ENCODE results near the gene GREB1L. TPM values are rescaled to one million over a fixed set of nuclear protein-coding genes. Genes with fewer than 3 reads are reported as not detected.
"Not testable (repeated sequence)": the region's sequence is repeated elsewhere in the genome, so short reads cannot be mapped to it uniquely, and the experiment has no call there.

Gene GREB1L
- total and polyA plus RNA-seq, 8 donors, result 0.37 to 1.3 (median 0.74) TPM

DNA sequence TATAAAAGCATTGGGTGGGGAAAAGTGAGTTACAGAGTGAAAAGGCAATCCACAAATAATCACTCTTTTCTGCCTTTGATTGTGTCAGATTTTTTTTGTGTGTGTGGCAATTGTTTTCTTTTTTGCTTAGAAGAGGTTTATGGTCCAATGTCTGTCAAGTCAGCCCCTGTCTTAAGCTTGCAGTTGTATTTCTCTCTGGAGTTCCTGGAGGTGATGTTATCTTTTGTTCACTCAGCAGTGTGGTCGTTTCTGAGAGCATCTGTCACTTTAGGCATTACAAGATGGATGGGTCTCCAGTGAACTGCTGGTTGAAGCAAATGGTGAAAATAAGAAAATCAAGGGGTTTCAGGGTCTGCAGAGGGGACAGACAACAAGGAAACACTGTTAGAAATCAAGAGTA, 121.3 kb downstream of the GREB1L start:
- intact Hi-C loops (cut with DNase I), result no loop called here
- H3K27ac ChIP-seq, result no peak overlapping the region

DNA sequence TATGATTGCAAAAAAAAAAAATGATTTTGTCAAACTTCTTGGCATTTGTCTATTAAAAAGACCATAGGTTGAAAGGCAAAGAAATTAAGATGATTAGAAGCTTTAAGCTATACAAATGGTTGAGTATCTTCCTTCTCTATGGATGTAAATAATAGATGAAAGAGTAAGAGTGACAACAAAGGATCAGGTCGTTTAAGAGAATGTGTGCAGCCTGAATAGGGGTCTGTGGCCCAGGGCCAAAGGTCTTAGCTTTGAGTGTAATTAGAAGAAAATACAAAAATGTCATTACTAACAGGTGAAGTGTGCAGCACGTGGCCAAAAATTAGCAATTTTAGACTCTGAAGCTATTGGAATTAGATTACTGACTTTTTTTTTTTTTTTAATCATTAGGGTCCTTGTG, 122.4 kb downstream of the GREB1L start:
- intact Hi-C loops (cut with DNase I), result no loop called here
- H3K36me3 ChIP-seq, result no peaks in the 10 kb centered on the region
- TF ChIP-seq, protein P1, sequence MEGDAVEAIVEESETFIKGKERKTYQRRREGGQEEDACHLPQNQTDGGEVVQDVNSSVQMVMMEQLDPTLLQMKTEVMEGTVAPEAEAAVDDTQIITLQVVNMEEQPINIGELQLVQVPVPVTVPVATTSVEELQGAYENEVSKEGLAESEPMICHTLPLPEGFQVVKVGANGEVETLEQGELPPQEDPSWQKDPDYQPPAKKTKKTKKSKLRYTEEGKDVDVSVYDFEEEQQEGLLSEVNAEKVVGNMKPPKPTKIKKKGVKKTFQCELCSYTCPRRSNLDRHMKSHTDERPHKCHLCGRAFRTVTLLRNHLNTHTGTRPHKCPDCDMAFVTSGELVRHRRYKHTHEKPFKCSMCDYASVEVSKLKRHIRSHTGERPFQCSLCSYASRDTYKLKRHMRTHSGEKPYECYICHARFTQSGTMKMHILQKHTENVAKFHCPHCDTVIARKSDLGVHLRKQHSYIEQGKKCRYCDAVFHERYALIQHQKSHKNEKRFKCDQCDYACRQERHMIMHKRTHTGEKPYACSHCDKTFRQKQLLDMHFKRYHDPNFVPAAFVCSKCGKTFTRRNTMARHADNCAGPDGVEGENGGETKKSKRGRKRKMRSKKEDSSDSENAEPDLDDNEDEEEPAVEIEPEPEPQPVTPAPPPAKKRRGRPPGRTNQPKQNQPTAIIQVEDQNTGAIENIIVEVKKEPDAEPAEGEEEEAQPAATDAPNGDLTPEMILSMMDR (IDR thresholded peaks at IDR 0.05), result no peak
- H3K4me3 ChIP-seq, result no peak overlapping the region
- no peaks in the 10 kb centered on the region for H3K9me3 ChIP-seq
- H3K4me1 ChIP-seq, result no peaks in the 10 kb centered on the region
- ATAC-seq (no peak), DNase-seq (no peak)
- H3K27me3 ChIP-seq, result no peaks in the 10 kb centered on the region
- no peak overlapping the region for H3K27ac ChIP-seq

More for the DNA sequence above, 121.3 kb downstream of the GREB1L start:
- TF ChIP-seq, protein P1 (IDR thresholded peaks at IDR 0.05), result no peak
- no peaks in the 10 kb centered on the region for H3K9me3 ChIP-seq
- H3K4me3 ChIP-seq, result no peak overlapping the region
- H3K36me3 ChIP-seq, result no peaks in the 10 kb centered on the region
- H3K27me3 ChIP-seq, result no peaks in the 10 kb centered on the region
- H3K4me1 ChIP-seq, result no peaks in the 10 kb centered on the region
- DNase-seq (no peak), ATAC-seq (no peak)

DNA sequence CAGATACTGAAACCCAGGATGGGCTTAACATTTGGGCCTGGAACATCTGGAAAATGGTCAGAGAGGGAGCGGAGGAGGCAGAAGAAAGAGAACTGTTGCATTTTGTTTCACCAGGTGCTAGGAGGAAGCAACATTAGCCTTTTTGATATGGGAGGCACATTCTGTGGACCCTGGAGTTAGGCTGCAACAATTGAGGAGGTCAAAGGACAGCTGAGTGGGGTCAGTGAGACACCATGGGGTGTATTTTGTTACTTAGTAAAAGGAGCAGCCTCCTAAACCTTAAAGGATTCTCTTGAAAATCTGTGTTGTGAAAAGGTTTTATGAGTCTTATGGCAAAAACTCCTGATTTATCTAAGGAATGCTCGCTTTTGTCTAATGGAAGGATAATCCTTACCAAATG, 124.9 kb downstream of the GREB1L start:
- Histone ChIP-seq H3K36me3 (no peaks in the 10 kb centered on the region), H3K4me1 (no peaks in the 10 kb centered on the region), H3K9me3 (no peaks in the 10 kb centered on the region), H3K4me3 (no peak overlapping the region), H3K27me3 (no peaks in the 10 kb centered on the region), H3K27ac (no peak overlapping the region)
- intact Hi-C loops (cut with DNase I), result no loop called here
- TF ChIP-seq, protein P1 (IDR thresholded peaks at IDR 0.05), result no peak
- ATAC-seq (no peak), DNase-seq (no peak)

DNA sequence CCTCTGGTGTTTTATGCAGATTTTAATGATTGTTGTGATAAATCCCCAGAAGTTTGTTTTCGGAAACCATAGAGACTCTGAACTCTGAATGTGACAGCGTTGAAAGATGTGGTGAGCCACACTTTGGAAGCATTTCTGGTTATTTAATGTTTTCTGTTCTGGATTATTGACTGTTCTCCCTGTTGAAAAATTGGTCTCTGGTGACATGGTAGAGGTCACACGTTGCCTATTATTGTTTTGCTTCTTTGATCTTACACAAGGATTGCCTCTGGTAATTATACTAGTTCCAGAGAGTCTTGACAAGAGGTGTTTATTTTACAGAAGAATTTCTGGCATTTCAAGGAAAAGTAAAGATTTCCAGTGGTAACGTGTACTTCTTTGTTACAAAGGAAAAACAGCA, 127.1 kb downstream of the GREB1L start:
- intact Hi-C loops (cut with DNase I), result no loop called here
- Histone ChIP-seq H3K9me3 (no peaks in the 10 kb centered on the region), H3K27me3 (no peaks in the 10 kb centered on the region), H3K4me3 (no peak overlapping the region), H3K36me3 (no peaks in the 10 kb centered on the region), H3K4me1 (no peaks in the 10 kb centered on the region), H3K27ac (no peak overlapping the region)
- TF ChIP-seq, protein P1 (IDR thresholded peaks at IDR 0.05), result no peak
- ATAC-seq, result no peak
- no peak for DNase-seq

DNA sequence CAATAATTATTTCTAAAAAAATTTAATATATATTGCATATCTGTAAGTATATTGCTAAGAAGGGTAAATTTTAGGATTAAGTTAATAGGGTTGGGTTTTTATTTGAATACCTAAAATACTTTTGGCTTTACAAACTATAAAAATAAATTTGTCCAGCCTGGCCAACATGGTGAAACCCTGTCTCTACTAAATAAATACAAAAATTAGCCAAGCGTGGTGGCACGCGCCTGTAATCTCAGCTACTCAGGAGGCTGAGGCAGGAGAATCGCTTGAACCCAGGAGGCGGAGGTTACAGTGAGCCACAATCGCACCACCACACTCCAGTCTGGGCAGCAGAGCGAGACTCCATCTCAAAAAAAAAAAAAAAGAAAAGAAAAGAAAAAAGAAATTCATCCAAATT, 127.6 kb downstream of the GREB1L start:
- DNase-seq; H3K27me3 ChIP-seq; intact Hi-C loops (cut with DNase I); H3K9me3 ChIP-seq; ATAC-seq; H3K36me3 ChIP-seq; H3K27ac ChIP-seq; H3K4me1 ChIP-seq; H3K4me3 ChIP-seq: not testable (repeated sequence)

DNA sequence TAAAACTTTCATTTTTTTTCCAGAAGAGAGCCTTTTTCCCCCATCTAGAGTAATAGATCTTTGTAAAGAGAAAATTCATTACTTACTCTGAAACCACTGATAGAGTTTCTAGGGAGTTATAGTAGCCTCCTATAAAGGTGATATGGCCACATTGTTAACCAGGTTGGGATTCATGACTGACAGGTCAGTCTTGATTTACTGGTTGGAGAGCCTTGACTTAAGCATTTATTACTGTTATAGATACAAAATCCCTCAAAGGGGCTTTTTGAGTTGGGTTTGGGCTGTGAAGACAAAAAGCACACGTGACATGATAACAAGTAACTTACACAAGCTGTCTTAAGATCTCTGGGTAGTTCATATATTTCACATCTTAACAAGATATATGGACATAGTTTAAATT, 141.0 kb downstream of the GREB1L start:
- no peak for DNase-seq
- intact Hi-C loops (cut with DNase I), result no loop called here
- TF ChIP-seq, protein P1 (IDR thresholded peaks at IDR 0.05), result no peak
- no peaks in the 10 kb centered on the region for H3K36me3 ChIP-seq
- H3K27me3 ChIP-seq, result no peaks in the 10 kb centered on the region
- no peak overlapping the region for H3K4me3 ChIP-seq
- H3K4me1 ChIP-seq, result no peaks in the 10 kb centered on the region
- no peaks in the 10 kb centered on the region for H3K9me3 ChIP-seq
- no peak for ATAC-seq
- no peak overlapping the region for H3K27ac ChIP-seq

Measured in left lung (tissue), 10 donors.